ENCODE measurements around the gene PI16. TPM values are rescaled to one million over a fixed set of nuclear protein-coding genes. Genes with fewer than 3 reads are reported as not detected.

PI16 gene
- total RNA-seq, 1 experiment from 2014 or later = not detected

GRCh38 chr6:36955136-36955535 is 598 bp downstream of the PI16 start:
- no peak overlapping the region for H3K27ac ChIP-seq
- peaks cover 5% of the 10 kb centered on the region for H3K4me1 ChIP-seq (replicated peaks)
- H3K36me3 ChIP-seq = no peaks in the 10 kb centered on the region
- DNase-seq (ENCODE audit: low read depth in 1 of 2, low spot score in 2 of 2) = no peak
- no peak overlapping the region for H3K4me3 ChIP-seq
- no peaks in the 10 kb centered on the region for H3K27me3 ChIP-seq (replicated peaks)
- no peaks in the 10 kb centered on the region; the same call in 1 of the 2 replicates for H3K9me3 ChIP-seq (replicated peaks)

- Histone ChIP-seq H3K27me3 (replicated peaks) (no peaks in the 10 kb centered on the region), H3K4me3 (no peak overlapping the region), H3K36me3 (no peaks in the 10 kb centered on the region), H3K4me1 (replicated peaks) (peaks cover 8% of the 10 kb centered on the region), H3K9me3 (replicated peaks) (no peaks in the 10 kb centered on the region; the same call in 1 of the 2 replicates), H3K27ac (no peak overlapping the region)
- DNase-seq (ENCODE audit: low read depth in 1 of 2, low spot score in 2 of 2) = no peak
Measured at GRCh38 chr6:36955671-36956445, 1.3 kb downstream of the PI16 start.

GRCh38 chr6:36956446-36956820 is 1.9 kb downstream of the PI16 start:
- no peak overlapping the region for H3K27ac ChIP-seq
- no peak overlapping the region for H3K4me3 ChIP-seq
- peaks cover 13% of the 10 kb centered on the region for H3K4me1 ChIP-seq (replicated peaks)
- no peaks in the 10 kb centered on the region; the same call in 1 of the 2 replicates for H3K9me3 ChIP-seq (replicated peaks)
- no peaks in the 10 kb centered on the region for H3K27me3 ChIP-seq (replicated peaks)
- no peaks in the 10 kb centered on the region for H3K36me3 ChIP-seq
- DNase-seq (ENCODE audit: low read depth in 1 of 2, low spot score in 2 of 2) = no peak

GRCh38 chr6:36957773-36958271 is 3.3 kb downstream of the PI16 start:
- H3K27me3 ChIP-seq (replicated peaks) = no peaks in the 10 kb centered on the region
- H3K4me1 ChIP-seq (replicated peaks) = peaks cover 13% of the 10 kb centered on the region
- DNase-seq (ENCODE audit: low read depth in 1 of 2, low spot score in 2 of 2) = no peak
- H3K4me3 ChIP-seq = no peak overlapping the region
- no peaks in the 10 kb centered on the region; the same call in 1 of the 2 replicates for H3K9me3 ChIP-seq (replicated peaks)
- no peaks in the 10 kb centered on the region for H3K36me3 ChIP-seq
- no peak overlapping the region for H3K27ac ChIP-seq

- Histone ChIP-seq H3K36me3 (no peaks in the 10 kb centered on the region), H3K4me3 (no peak overlapping the region), H3K27ac (no peak overlapping the region), H3K9me3 (replicated peaks) (no peaks in the 10 kb centered on the region; the same call in 1 of the 2 replicates), H3K4me1 (replicated peaks) (peaks cover 13% of the 10 kb centered on the region), H3K27me3 (replicated peaks) (no peaks in the 10 kb centered on the region)
- no peak for DNase-seq (ENCODE audit: low read depth in 1 of 2, low spot score in 2 of 2)
Measured at GRCh38 chr6:36958775-36959554, 4.4 kb downstream of the PI16 start.

GRCh38 chr6:36959555-36960250 is 5.2 kb downstream of the PI16 start:
- no peaks in the 10 kb centered on the region for H3K27me3 ChIP-seq (replicated peaks)
- H3K4me1 ChIP-seq (replicated peaks) = peaks cover 13% of the 10 kb centered on the region
- no peak overlapping the region for H3K4me3 ChIP-seq
- H3K27ac ChIP-seq = no peak overlapping the region
- no peaks in the 10 kb centered on the region for H3K36me3 ChIP-seq
- H3K9me3 ChIP-seq (replicated peaks) = no peaks in the 10 kb centered on the region
- DNase-seq (ENCODE audit: low read depth in 1 of 2, low spot score in 2 of 2) = no peak

GRCh38 chr6:36961441-36962435 is 7.2 kb downstream of the PI16 start:
- H3K27me3 ChIP-seq (replicated peaks) = no peaks in the 10 kb centered on the region
- H3K9me3 ChIP-seq (replicated peaks) = no peaks in the 10 kb centered on the region
- H3K36me3 ChIP-seq = peaks cover under 1% of the 10 kb centered on the region
- no peak overlapping the region for H3K27ac ChIP-seq
- no peak for DNase-seq (ENCODE audit: low read depth in 1 of 2, low spot score in 2 of 2)
- H3K4me1 ChIP-seq (replicated peaks) = peaks cover 13% of the 10 kb centered on the region
- H3K4me3 ChIP-seq = no peak overlapping the region

GRCh38 chr6:36962874-36963273 is 8.3 kb downstream of the PI16 start:
- peaks cover 13% of the 10 kb centered on the region for H3K4me1 ChIP-seq (replicated peaks)
- DNase-seq (ENCODE audit: low read depth in 1 of 2, low spot score in 2 of 2) = no peak
- H3K36me3 ChIP-seq = peaks cover 12% of the 10 kb centered on the region
- no peak overlapping the region for H3K4me3 ChIP-seq
- no peak overlapping the region for H3K27ac ChIP-seq
- H3K27me3 ChIP-seq (replicated peaks) = no peaks in the 10 kb centered on the region
- no peaks in the 10 kb centered on the region for H3K9me3 ChIP-seq (replicated peaks)

- no peak for DNase-seq (ENCODE audit: low read depth in 1 of 2, low spot score in 2 of 2)
- Histone ChIP-seq H3K36me3 (peaks cover 20% of the 10 kb centered on the region), H3K4me1 (replicated peaks) (peaks cover 13% of the 10 kb centered on the region), H3K27ac (no peak overlapping the region), H3K9me3 (replicated peaks) (no peaks in the 10 kb centered on the region), H3K4me3 (no peak overlapping the region), H3K27me3 (replicated peaks) (no peaks in the 10 kb centered on the region)
Measured at GRCh38 chr6:36963451-36964290, 9.1 kb downstream of the PI16 start.

- no peak overlapping the region for H3K27ac ChIP-seq
- H3K9me3 ChIP-seq (replicated peaks) = no peaks in the 10 kb centered on the region
- H3K4me1 ChIP-seq (replicated peaks) = peaks cover 13% of the 10 kb centered on the region
- H3K27me3 ChIP-seq (replicated peaks) = no peaks in the 10 kb centered on the region
- no peak overlapping the region for H3K4me3 ChIP-seq
- no peak for DNase-seq (ENCODE audit: low read depth in 1 of 2, low spot score in 2 of 2)
- H3K36me3 ChIP-seq = peaks cover 27% of the 10 kb centered on the region
Measured at GRCh38 chr6:36964349-36964748, 9.8 kb downstream of the PI16 start.

GRCh38 chr6:36964908-36965307 is 10.4 kb downstream of the PI16 start:
- DNase-seq (ENCODE audit: low read depth in 1 of 2, low spot score in 2 of 2) = no peak
- H3K36me3 ChIP-seq = peaks cover 33% of the 10 kb centered on the region
- H3K4me1 ChIP-seq (replicated peaks) = peaks cover 13% of the 10 kb centered on the region
- H3K9me3 ChIP-seq (replicated peaks) = no peaks in the 10 kb centered on the region
- no peak overlapping the region for H3K27ac ChIP-seq
- H3K27me3 ChIP-seq (replicated peaks) = no peaks in the 10 kb centered on the region
- no peak overlapping the region for H3K4me3 ChIP-seq

- no peaks in the 10 kb centered on the region for H3K27me3 ChIP-seq (replicated peaks)
Measured at GRCh38 chr6:36967301-36967700, 12.8 kb downstream of the PI16 start.

More at GRCh38 chr6:36967301-36967700, 12.8 kb downstream of the PI16 start:
- H3K27ac ChIP-seq = no peak overlapping the region
- DNase-seq (ENCODE audit: low read depth in 1 of 2, low spot score in 2 of 2) = no peak
- H3K4me3 ChIP-seq = no peak overlapping the region
- no peaks in the 10 kb centered on the region for H3K4me1 ChIP-seq (replicated peaks)
- H3K36me3 ChIP-seq = peaks cover 57% of the 10 kb centered on the region
- no peaks in the 10 kb centered on the region for H3K9me3 ChIP-seq (replicated peaks)
